HG02938 (cell line): ENCODE results near the gene VPREB3.

Source experiments
- ATAC-seq: cut with Tn5 transposase; IDR thresholded peaks from one replicate; pipeline ENCODE4 v1.9.1; 2021; ENCODE audit warnings: mild to moderate bottlenecking, moderate library complexity; ENCODE audit not compliant: unreplicated experiment

The VPREB3 gene, protein sequence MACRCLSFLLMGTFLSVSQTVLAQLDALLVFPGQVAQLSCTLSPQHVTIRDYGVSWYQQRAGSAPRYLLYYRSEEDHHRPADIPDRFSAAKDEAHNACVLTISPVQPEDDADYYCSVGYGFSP

DNA sequence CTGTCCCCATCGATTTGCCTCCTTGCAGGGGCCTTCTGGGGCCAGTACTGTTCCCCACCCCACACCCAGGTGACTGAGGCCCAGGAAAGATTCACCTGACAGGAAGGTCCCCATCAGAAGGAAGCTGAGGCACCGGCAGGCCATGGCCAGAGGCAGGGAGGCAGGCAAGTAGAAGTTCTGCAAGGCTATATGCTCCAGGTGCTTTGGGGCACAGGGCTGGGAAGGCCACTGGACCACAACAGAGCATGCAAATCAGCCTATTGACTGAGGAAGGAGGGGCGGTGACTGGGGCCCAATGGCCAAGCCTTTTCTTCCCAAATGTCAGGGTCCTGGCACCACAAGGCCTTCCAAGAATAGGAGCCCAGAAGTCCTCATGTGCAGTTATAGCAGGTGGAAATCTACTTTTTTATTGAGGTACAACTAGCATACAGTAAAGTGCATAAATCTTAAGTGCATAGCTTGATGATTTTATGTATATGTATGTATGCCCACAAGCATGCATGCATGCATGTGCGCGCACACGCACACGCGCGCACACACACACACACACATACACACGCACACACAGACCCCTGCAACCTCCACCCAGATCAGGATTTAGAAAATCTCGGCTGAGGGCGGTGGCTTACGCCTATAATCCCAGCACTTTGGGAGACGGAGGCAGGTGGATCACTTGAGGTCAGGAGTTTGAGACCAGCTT, at the start of gene VPREB3:
VPREB3 (minus strand) TSS at position 206 of the 700 bp plus-strand sequence; CDS start at position 144, 62 bp downstream.
- no peak for ATAC-seq

DNA sequence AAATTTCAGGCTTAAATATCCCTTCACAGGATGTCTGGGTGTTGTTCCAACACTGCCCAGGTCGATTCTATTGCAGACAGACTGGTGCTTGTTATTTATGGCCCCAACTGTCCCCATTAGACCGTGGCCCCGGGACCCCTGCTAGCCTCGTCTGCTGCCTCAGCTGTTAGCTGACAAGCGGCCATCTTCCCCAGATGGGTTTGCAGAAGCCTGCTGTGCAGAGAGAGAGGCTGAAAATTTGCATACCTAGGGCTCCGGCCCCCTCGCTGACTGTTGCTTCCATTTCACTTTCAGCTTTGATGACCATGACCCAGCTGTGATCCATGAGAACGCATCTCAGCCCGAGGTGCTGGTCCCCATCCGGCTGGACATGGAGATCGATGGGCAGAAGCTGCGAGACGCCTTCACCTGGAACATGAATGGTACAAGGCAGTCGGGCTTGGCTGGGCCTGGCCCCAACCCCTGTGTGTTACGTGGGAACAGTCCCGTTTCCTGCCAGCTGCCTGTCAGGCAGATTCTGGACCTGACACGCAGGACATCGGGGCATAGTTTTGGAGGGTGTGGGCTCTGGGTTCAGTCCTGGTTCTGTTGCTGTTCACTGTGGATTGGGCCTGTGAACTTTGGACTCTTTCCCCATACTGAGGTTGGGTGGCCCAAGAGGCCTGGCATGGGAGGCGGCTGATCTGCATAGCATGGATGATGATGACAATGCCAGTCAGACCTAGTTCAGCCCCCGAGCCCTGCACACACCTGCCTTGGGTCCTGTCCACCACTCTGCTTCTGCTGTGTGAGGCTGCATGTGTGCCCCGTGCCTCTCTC, 49.0 kb upstream of the VPREB3 start:
- no peak for ATAC-seq

DNA sequence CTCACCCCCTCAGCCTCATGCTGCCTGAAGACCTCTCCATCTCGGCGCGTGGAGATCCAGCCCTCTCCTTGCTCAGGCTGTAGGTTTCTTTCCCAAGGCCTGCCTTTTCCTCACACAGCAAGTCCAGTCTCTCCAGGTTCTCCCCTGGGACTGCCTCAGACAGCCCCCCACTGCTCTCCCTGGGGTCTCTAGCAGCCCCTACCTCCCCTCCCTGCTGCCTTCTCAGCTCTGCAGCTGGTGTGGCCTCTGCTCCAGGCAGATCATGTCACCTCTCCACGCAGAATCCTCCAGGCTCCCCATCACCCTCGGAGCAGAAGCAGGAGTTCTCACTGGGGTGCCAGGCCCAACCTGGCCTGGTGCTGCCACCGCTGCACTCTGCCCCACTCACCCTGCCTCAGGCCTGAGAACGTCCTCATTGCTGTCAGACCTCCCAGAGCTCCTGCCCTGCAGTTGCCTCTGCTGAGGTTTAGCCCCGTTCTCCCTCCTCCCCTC, 47.7 kb upstream of the VPREB3 start:
- ATAC-seq: no peak

DNA sequence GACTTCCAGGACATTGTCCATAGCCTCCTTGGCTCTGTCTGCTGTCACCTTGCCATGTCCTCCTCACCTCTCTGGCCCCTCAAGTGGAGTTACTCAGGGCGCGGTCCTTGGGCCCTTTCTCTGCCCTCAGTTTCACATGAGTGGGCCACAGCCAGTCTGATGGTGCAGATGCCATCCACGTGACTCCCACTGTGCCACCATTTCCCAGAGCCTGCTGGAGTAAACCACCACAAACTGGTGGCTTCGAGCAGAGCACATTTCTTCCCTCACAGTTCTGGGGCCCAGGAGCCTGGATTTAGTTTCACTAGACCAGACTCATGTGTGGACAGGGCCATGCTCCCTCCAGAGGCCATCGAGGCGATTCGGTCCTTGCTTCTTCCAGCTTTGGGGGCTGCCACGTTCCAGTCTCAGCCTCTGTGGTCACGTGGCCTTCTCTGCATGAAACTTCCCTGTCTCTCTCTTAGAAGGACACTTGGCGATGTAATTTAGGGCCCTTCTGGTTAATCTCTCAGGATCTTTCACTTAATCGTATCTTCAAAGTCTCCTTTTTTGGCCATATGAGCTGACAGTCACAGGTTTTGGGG, 47.1 kb upstream of the VPREB3 start:
- no peak for ATAC-seq

DNA sequence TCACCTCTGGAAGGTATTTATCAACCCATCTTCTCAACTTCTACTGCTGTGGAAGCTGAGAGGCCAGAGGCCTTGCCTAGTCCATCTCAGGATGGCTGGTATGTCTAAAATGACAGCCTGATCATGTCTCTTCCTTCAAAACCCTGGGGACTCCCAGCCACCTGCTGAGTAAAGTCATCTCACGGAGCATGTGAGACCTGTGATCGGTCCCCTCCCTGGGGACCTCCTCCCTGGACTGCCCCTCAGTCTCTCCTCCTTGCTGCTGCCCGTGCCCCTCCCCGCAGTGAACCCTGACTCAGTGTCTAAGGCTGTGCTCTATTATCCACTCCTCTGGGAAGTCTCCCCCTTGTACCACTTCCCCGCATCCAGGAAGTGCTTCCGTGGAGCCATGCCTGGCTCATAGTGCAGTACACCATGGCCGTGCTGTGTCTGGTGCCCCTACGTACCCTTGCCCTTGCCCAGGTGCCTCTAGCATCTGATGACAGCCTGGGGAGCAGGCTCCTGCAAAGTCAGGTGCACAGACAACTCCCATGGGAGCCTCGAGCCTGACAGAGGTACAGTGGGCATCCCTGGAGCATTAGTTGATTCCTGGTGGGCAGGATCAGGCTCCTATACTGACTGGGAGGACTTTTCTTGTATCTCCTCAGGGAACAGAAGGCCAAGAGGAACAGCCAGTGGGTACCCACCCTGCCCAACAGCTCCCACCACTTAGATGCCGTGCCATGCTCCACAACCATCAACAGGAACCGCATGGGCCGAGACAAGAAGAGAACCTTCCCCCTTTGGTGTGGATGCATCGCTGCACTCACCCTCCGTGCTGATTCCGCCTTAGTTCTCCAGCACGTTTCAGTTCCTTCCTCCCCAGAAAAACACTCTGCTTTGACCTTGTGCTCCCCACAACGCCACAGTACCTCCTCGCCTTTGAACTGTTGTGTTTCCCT, 46.3 kb upstream of the VPREB3 start:
- ATAC-seq: no peak

DNA sequence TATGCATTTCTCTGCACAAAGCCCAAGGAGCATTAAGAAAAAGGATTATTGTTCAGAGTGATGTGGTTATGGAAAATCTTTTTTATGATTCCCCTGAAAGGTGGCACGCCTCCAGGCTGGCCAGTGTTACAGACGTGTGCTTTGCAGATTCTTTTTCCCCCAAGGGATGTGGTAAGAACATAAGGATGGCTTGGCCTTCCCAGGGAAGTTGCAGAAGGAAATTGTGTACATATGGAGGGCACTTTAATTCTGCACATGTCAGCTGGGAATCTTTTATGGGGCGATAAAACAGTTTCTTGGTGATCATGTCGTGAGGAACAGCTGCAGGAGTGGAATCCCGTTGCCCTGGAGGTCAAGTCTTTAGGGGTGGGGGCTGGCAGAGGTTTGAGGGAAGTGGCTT, 42.2 kb upstream of the VPREB3 start:
- no peak for ATAC-seq

DNA sequence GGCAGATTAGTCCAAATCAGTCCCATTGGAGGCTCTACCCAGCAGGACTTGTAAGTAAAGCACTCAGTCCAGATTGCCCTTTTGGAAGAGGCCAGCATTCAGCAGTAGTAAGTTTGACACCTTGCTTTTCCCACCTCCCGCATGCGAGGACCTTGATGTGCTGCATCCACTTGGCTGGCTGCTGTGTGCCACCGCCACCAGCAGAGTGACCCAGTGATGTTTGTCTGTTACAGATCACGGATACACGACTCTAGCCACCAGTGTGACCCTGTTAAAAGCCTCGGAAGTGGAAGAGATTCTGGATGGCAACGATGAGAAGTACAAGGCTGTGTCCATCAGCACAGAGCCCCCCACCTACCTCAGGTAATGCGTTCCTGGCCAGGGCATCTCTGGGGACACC, 39.1 kb upstream of the VPREB3 start:
- ATAC-seq: no peak

DNA sequence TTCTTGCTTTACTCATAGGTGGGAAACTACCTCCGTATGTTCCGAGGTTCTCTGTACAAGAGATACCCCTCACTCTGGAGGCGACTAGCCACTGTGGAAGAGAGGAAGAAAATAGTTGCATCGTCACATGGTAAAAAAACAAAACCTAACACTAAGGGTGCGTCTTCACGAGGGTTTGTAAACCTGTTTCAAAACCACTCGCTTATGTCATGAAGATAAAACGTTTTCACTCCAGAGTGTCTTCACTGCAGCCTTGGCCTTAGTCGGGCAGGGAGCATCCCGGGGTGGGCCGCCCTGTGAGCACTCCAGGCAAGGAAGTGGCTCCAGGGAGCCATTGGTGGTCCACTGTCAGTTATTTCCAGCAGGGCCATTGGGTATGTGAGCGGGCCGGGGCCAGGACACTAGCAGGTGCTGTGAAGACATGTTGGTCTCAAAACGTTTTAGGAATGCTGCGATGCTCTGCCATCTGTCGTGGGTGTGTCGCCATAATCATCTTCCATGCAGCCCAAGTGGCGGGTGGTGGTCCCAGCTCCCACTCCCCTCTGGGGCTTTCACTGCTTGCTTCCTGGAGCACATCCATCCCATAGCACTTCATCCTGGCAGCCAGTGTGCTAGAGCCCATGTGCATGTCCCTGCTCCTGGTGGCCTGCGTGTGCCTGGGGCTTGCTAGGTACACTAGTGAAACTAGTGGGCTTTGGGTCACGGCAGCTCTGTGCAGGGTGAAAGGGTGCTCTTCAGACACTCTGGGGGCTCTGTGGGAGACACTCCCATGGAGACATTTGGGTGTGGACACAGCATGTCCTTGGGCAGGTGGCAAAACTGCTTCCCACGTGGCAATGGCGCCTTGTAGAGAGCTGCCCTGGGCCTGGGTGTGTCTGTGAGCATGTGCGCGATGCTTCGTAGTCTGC, 37.8 kb upstream of the VPREB3 start:
- no peak for ATAC-seq

DNA sequence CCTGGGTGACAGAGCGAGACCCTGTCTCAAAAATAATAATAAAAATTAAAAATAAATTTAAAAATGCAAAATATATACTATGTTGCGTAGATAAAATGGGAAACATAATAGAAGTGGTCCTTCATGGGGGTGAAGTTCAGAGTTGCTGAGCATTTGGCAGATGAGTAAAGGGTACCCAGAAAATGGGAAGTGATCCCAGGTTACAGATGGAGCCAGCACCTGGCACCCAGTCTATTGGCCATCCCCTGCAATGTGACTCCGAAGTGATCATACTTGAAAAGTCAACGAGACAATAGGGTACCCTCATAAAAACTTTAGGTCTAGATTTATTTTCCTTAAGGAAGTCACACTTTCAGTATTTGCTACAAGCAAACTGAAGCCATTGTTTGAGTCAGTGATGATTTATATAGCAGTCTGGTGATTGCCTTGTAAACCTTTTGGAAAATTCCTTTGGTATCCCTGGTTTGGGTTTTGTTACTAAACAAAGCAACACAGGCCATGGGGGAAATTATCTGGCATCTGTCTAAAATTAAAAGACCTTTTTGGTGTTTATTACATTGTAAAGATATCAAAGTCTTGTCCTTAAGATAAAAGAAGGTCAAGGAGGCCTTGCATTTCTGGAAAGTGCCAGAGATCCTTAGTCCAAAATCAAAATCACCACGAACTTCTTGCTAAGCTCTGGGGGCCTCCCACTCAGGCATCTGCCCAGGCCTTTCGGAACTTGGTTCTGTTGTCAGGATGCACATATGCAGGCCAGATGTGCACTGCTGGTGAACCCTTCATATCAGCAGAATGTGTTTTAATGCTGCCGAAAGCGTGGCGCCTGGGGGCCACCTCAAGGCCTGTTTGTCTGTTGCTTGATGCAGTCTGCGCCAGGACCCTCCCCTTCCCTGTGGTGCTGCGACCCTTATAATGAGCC, 36.9 kb upstream of the VPREB3 start:
- ATAC-seq: no peak

DNA sequence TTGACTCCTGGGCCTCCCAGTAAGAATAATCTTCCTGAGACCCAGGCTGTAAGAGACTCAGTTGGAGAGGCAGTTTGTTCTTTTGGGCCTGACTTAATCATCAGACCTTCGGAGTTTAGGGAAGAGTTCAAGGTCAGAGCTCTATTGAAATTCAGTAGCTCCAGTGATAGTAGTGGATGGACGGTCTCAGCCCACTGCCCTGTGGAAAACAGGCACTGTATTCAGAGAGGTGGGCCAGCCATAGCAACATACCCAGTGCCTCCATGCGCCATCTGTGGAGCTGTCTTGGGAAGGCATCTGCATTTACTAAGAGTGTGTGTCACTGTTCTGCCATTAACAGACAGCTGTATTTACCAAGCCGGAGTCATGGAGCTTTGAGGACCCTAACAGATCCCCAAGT, 35.4 kb upstream of the VPREB3 start:
- no peak for ATAC-seq

DNA sequence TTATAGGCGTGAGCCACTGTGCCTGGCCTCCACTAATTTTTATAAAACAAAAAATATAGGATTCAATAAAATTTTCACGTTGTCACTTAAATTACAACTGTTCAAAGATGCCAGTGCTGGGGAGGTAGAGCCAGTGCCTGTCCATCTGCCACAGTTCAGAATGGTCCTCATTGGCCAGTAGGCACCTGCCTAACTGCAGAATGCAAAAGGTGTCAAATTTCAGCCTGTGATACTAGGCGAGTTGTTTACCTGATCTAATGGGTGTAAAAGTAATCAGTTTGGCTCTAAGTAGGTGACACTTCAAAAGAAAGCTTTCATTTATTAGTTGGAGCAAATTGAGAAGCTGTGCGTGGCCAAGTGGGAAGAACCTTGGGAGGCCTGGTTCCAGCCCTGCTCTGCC, 34.9 kb upstream of the VPREB3 start:
- no peak for ATAC-seq

DNA sequence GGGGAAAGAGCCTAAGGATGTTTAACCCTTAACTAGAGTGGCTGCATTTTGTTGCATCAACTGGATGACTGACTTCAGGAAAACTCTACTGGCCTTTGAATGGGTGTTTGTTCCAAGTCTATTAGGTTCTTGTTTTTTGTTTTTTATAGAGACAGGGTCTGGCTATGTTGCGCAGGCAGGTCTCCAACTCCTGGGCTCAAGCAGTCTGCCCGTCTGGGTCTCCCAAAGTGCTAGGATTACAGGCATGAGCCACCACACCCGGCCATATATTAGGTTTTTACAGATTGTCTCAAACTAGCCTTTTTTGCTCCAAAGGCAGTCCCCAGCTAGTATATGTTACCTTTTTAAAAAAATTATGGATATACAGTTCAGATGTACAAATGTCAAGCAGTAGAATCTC, 33.7 kb upstream of the VPREB3 start:
- no peak for ATAC-seq

DNA sequence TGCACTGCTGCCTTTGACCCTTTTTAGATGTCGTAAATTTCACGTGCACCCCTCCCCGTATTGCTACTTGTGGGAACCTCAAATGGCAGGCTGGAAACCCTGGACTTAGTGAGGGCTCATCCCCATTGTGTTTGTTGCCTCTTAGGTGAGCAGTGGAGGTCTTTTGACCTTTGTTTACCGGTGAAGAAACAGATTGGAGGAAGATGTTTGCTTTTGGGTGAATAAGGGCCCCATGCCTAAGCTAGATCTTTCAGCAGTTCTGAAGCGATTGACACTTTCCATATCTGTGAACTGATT, 33.3 kb upstream of the VPREB3 start:
- no peak for ATAC-seq

DNA sequence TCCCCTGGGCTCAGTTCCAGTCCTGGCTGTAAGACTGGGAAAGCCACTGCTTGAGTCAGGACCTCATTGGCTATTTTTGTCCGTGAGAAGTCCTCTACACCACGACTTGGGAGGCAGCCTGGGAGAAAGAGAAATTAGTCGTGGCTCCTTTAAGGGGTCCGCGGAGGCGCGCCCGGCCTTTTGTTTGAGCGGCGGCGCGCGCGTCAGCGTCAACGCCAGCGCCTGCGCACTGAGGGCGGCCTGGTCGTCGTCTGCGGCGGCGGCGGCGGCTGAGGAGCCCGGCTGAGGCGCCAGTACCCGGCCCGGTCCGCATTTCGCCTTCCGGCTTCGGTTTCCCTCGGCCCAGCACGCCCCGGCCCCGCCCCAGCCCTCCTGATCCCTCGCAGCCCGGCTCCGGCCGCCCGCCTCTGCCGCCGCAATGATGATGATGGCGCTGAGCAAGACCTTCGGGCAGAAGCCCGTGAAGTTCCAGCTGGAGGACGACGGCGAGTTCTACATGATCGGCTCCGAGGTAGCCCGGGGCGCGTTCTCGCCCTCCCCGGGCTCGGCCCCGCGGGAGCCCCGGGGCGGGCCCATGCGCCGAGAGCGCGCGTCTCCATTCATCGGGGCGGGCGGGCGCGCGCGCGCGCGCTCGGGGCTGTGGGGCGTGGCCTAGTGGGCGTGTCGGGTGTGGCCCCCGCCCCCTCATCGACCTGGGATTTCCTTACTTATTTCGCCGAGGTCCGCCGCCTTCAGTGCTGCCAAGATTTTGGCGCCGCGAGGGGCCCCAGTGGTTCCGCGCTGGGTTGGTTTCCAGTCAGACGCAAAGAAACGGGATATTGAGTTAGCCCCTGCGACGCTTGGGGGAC, 32.8 kb upstream of the VPREB3 start, which contains the start of gene SMARCB1:
SMARCB1 (plus strand) TSS at position 215 of the 848 bp plus-strand sequence; CDS start at position 419, 204 bp downstream.
- ATAC-seq: peak; percentile 67

DNA sequence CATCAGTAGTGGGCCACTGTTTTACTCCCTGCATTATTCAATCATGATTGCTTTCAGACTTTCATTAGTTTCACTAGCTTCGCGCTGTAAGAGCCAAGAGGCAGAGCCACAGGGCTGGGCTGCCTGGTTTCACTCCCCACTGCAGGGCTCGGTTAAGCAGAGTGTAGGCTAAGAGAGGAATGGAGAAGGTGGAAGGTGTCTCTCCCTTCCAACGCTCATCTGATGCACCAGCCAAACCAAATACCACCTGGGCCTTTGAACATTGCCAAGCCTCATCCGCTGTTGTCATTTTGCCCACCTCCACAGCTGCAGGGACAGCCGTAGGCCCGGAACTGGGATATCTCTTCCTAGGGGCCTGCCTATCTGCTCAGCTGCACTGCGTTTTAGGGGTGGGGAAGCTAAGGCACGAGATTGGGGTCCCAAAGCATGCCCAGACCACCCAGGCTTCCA, 32.1 kb upstream of the VPREB3 start:
- ATAC-seq: no peak

DNA sequence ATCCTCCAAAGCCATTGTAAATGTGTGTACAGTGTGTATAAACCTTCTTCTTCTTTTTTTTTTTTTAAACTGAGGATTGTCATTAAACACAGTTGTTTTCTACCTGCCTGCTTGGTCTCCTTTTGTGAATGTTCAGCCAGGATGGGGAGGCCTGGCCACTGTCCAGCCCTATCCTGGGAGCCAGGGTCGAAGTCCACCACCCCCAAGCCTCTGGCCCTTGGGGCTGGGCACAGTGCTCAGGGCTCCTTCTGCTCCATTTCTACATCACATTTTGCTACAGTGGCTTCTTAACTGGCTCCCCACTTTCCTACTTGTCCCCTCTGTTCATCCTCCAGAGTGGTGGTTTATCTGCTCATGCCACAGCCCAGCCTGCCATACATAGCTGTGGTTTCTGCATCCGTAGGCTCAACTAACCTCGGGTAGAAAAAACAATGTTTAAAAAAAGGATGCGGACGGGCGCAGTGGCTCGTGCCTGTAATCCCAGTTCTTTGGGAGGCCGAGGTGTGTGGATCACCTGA, 30.0 kb upstream of the VPREB3 start:
- no peak for ATAC-seq
